COLO829 (cell line): ENCODE data around the gene DNMT1.
"Not testable (repeated sequence)": the region's sequence is repeated elsewhere in the genome, so short reads cannot be mapped to it uniquely, and the experiment has no call there.

Source experiments
- DNase-seq: peaks from one replicate; pipeline ENCODE4 v3.0.0; 2012; ENCODE audit warnings: low spot score

Gene DNMT1

GRCh38 chr19:10194500-10195198, at the start of gene DNMT1:
DNMT1 (minus strand) TSS chr19:10194953; CDS start chr19:10194899, 54 bp downstream.
- peak; percentile 100 for DNase-seq

- no peak for DNase-seq
Observed at GRCh38 chr19:10243606-10244005, 48.9 kb upstream of the DNMT1 start.

- DNase-seq = not testable (repeated sequence)
Observed at GRCh38 chr19:10241826-10242449, 47.2 kb upstream of the DNMT1 start.

- DNase-seq = no peak
Observed at GRCh38 chr19:10238172-10238783, 43.5 kb upstream of the DNMT1 start.

GRCh38 chr19:10237702-10238101, 42.9 kb upstream of the DNMT1 start:
- DNase-seq = no peak

GRCh38 chr19:10235409-10235808, 40.7 kb upstream of the DNMT1 start:
- not testable (repeated sequence) for DNase-seq

- DNase-seq = no peak
Observed at GRCh38 chr19:10235003-10235402, 40.2 kb upstream of the DNMT1 start.

- no peak for DNase-seq
Observed at GRCh38 chr19:10233946-10234345, 39.2 kb upstream of the DNMT1 start.

GRCh38 chr19:10231612-10232228, 37.0 kb upstream of the DNMT1 start:
- DNase-seq = no peak

GRCh38 chr19:10230861-10231611, 36.3 kb upstream of the DNMT1 start, which contains the start of gene S1PR2:
S1PR2 (minus strand) TSS chr19:10231331; CDS start chr19:10224905, 6,426 bp downstream.
- peak; percentile 74 for DNase-seq

- no peak for DNase-seq
Observed at GRCh38 chr19:10230173-10230860, 35.6 kb upstream of the DNMT1 start.

- no peak for DNase-seq
Observed at GRCh38 chr19:10228920-10229319, 34.2 kb upstream of the DNMT1 start.

GRCh38 chr19:10228393-10228792, 33.6 kb upstream of the DNMT1 start:
- DNase-seq = no peak

GRCh38 chr19:10227026-10227971, 32.5 kb upstream of the DNMT1 start:
- DNase-seq = peak; percentile 96

GRCh38 chr19:10226376-10227025, 31.7 kb upstream of the DNMT1 start:
- DNase-seq = no peak

GRCh38 chr19:10226021-10226375, 31.2 kb upstream of the DNMT1 start:
- DNase-seq = no peak

GRCh38 chr19:10224337-10224736, 29.6 kb upstream of the DNMT1 start:
- no peak for DNase-seq

GRCh38 chr19:10223488-10224213, 28.9 kb upstream of the DNMT1 start:
- no peak for DNase-seq
